Heart left ventricle (tissue), 16 donors: ENCODE results near the gene IGF2R. TPM values are rescaled to one million over a fixed set of nuclear protein-coding genes. Genes with fewer than 3 reads are reported as not detected.
"Not testable (repeated sequence)": the region's sequence is repeated elsewhere in the genome, so short reads cannot be mapped to it uniquely, and the experiment has no call there.

ENCODE experiments used
- ATAC-seq, 4 donors: fragments of 200-7000 bp; cut with Tn5 transposase; one replicate each; pipeline ENCODE4 v1.9.1; 2020 to 2022; ENCODE audit warnings: moderate library complexity in 4 of 4, mild to moderate bottlenecking in 3 of 4, moderate number of reproducible peaks in 1 of 4
- DNase-seq, 5 donors: peaks; one replicate each; pipeline ENCODE4 v3.0.0-alpha.2; 2020
- H3K27ac ChIP-seq, 12 donors: fragments of 200-600 bp; sonication (generic) in 4 of 12; one replicate each; pipeline versions ENCODE4 v1.5.0 to v1.8.0; 2016 to 2022; ENCODE audit warnings: mild to moderate bottlenecking in 2 of 12
- H3K27me3 ChIP-seq, 9 donors: fragments of 200-600 bp; sonication (generic) in 2 of 9; one replicate each; pipeline versions ENCODE4 v1.5.1 to v1.8.0; 2016 to 2022; ENCODE audit warnings: mild to moderate bottlenecking in 3 of 9
- H3K36me3 ChIP-seq, 9 donors: fragments of 200-600 bp; sonication (generic) in 2 of 9; one replicate each; pipeline versions ENCODE4 v1.5.0 to v1.8.0; 2018 to 2022; ENCODE audit warnings: mild to moderate bottlenecking in 2 of 9
- H3K4me1 ChIP-seq, 12 donors: fragments of 200-600 bp; sonication (generic) in 4 of 12; one replicate each; pipeline versions ENCODE4 v1.5.0 to v1.8.0; 2016 to 2022; ENCODE audit warnings: mild to moderate bottlenecking in 3 of 12
- H3K4me3 ChIP-seq, 12 donors: fragments of 200-600 bp; sonication (generic) in 4 of 12; one replicate each; pipeline versions ENCODE4 v1.5.0 to v1.8.0; 2017 to 2022; ENCODE audit warnings: mild to moderate bottlenecking in 9 of 12, moderate library complexity in 4 of 12
- H3K9me3 ChIP-seq, 12 donors: fragments of 200-600 bp; sonication (generic) in 4 of 12; one replicate each; pipeline versions ENCODE4 v1.5.0 to v1.8.0; 2016 to 2022; ENCODE audit warnings: mild to moderate bottlenecking in 1 of 12
- CTCF ChIP-seq, 12 donors: fragments of 200-600 bp; sonication (generic) in 4 of 12; IDR thresholded peaks; one replicate each; pipeline versions ENCODE4 v1.5.0 to v1.8.0; 2018 to 2022; ENCODE audit warnings: antibody characterized with exemption in 12 of 12, mild to moderate bottlenecking in 5 of 12
- POLR2A ChIP-seq, 2 donors: fragments of 450-650 bp; IDR thresholded peaks; one replicate each; pipeline ENCODE4 v1.6.1; 2017; ENCODE audit warnings: antibody characterized with exemption in 2 of 2, mild to moderate bottlenecking in 2 of 2, moderate library complexity in 2 of 2
- WGBS, 4 donors: extraction: QIAGEN DNeasy Blood & Tissue Kit in 2 of 4; methylation state at CpG; one replicate each; pipeline versions ENCODE4 v1.1.5 to v1.1.7; 2013 to 2018; 5-methylcytosine and 5-hydroxymethylcytosine counted together
- intact Hi-C, 10 donors: fragments of 100-400 bp; cut with DNase I; formaldehyde crosslinking; loops; one replicate each; pipeline versions ENCODE4 v1.11.1 to v1.14.2; 2022
- polyA plus RNA-seq, 2 donors: library from polyadenylated mRNA; stranded (reverse); fragments of 200-250 nt; gene quantifications; one replicate each; pipeline ENCODE4 v1.2.3, GENCODE V29; 2013
- total RNA-seq, 9 donors: library from RNA; depleted of rRNA in 2 of 9; stranded (reverse); fragments of >200 nt in 2 of 9; fragmentation: NEBNext Ultra II Directional in 3 of 9; extraction: Animal tissue kit (Norgen Biotek cat#: 25700) in 3 of 9; gene quantifications; one replicate each; pipeline versions ENCODE4 v1.1.0 to v1.2.4, GENCODE V29; 2016 to 2023
- donor health status: ischemic (EF 13 %, LVEDD 7.1; RV severe dilation, severe dysfunction).
- donor health status: healthy with polysubstance abuse.
- donor health status: DM: no; HTN: yes; CAD: no.
- donor health status: DM: no; HTN: no; CAD: no.
- donor health status: ischemic (EF 25% LVEDD 6.9; RV normal size, moderate dysfunction).
- donor health status: ischemic (EF 25% LVEDD 5.7; RV mildly dilated, moderate dysfunction).
- donor health status: healthy.
- donor health status: DM: yes; HTN: yes; CAD: no.
- donor health status: ischemic (EF 35%, LVEDD 5.7; RV mildly dilated, moderate dysfunction).
- donor health status: nonischemic (EF 11% LVEDD 7.7; RV severe dilation, severe dysfunction).
- donor health status: DM: yes; HTN: yes; CAD: no.
- donor health status: PGD.
- donor health status: ischemic (EF 29% LVEDD 5.4; RV normal size, mild dysfunction).
- donor health status: nonischemic (EF 23%, LVEDD 6.1; RV moderate dilation, normal function).

Gene IGF2R
- total and polyA plus RNA-seq, 11 donors: 15.4 to 111 (median 68.5) TPM

- Histone ChIP-seq H3K9me3 (peaks cover 0 to 13% (median 0%) of the 10 kb centered on the region in 12 donors), H3K36me3 (peaks cover 0 to 13% (median 0%) of the 10 kb centered on the region in 9 donors), H3K4me1 (peaks cover 0 to 27% (median 8%) of the 10 kb centered on the region in 12 donors), H3K27ac (no peak overlapping the region), H3K27me3 (no peaks in the 10 kb centered on the region), H3K4me3 (no peak overlapping the region)
- ATAC-seq: no peak
- WGBS, 4 donors: 91 to 96% (median 96%) methylated on average over 6 of the region's 6 CpGs
- TF ChIP-seq CTCF (IDR thresholded peaks at IDR 0.05): no peak
- no peak for TF ChIP-seq POLR2A (IDR thresholded peaks at IDR 0.05)
- DNase-seq: no peak
- intact Hi-C loops: no loop called here
These were observed 30.4 kb downstream of the IGF2R start for GRCh38 chr6:159999240-159999671.

- WGBS, 4 donors: 81 to 91% (median 84%) methylated on average over 8 of the region's 8 CpGs
- DNase-seq: no peak
- peaks cover 0 to 32% (median 10%) of the 10 kb centered on the region in 12 donors for H3K4me1 ChIP-seq
- no peaks in the 10 kb centered on the region for H3K27me3 ChIP-seq
- peaks cover 0 to 12% (median 0%) of the 10 kb centered on the region in 9 donors for H3K36me3 ChIP-seq
- peaks cover 0 to 9% (median 0%) of the 10 kb centered on the region in 12 donors for H3K9me3 ChIP-seq
- intact Hi-C loops: no loop called here
- H3K27ac ChIP-seq: no peak overlapping the region
- H3K4me3 ChIP-seq: no peak overlapping the region
- TF ChIP-seq CTCF (IDR thresholded peaks at IDR 0.05) (no peak), POLR2A (IDR thresholded peaks at IDR 0.05) (no peak)
- ATAC-seq: no peak
These were observed 31.4 kb downstream of the IGF2R start for GRCh38 chr6:160000280-160000704.

GRCh38 chr6:160000893-160001427 lies 32.1 kb downstream of the IGF2R start:
- H3K4me1 ChIP-seq: peaks cover 0 to 37% (median 10%) of the 10 kb centered on the region in 12 donors
- ATAC-seq, DNase-seq, H3K9me3 ChIP-seq, intact Hi-C loops, H3K4me3 ChIP-seq, H3K27me3 ChIP-seq, H3K27ac ChIP-seq: not testable (repeated sequence)
- H3K36me3 ChIP-seq: peaks cover 0 to 10% (median 0%) of the 10 kb centered on the region in 9 donors
- WGBS, 4 donors: 81 to 94% (median 89%) methylated on average over 6 to 9 of the region's 9 CpGs

- Histone ChIP-seq H3K27me3 (no peaks in the 10 kb centered on the region), H3K27ac (no peak overlapping the region), H3K4me3 (no peak overlapping the region), H3K36me3 (peaks cover 0 to 10% (median 0%) of the 10 kb centered on the region in 9 donors), H3K9me3 (no peaks in the 10 kb centered on the region), H3K4me1 (peaks cover 0 to 40% (median 13%) of the 10 kb centered on the region in 12 donors)
- 47 to 79% (median 50%) methylated on average over 2 of the region's 2 CpGs for WGBS, 4 donors
- intact Hi-C loops: no loop called here
- ATAC-seq (no peak), DNase-seq (no peak)
- TF ChIP-seq POLR2A (IDR thresholded peaks at IDR 0.05) (no peak), CTCF (IDR thresholded peaks at IDR 0.05) (no peak)
These were observed 34.0 kb downstream of the IGF2R start for GRCh38 chr6:160002882-160003281.

GRCh38 chr6:160004018-160004417 lies 35.1 kb downstream of the IGF2R start:
- Histone ChIP-seq H3K27me3 (no peaks in the 10 kb centered on the region), H3K36me3 (peaks cover 0 to 14% (median 0%) of the 10 kb centered on the region in 9 donors), H3K27ac (no peak overlapping the region), H3K9me3 (no peaks in the 10 kb centered on the region), H3K4me1 (peaks cover 0 to 40% (median 13%) of the 10 kb centered on the region in 12 donors), H3K4me3 (no peak overlapping the region)
- no peak for DNase-seq
- WGBS, 4 donors: 67 to 78% (median 72%) methylated on average over 8 of the region's 8 CpGs
- intact Hi-C loops: no loop called here
- TF ChIP-seq CTCF (IDR thresholded peaks at IDR 0.05): no peak
- no peak for TF ChIP-seq POLR2A (IDR thresholded peaks at IDR 0.05)
- peak in 1 of 4 donors; percentile 33 for ATAC-seq
